Endothelial cell of umbilical vein (primary cell): ENCODE measurements around the gene KLC4. TPM values are rescaled to one million over a fixed set of nuclear protein-coding genes. Genes with fewer than 3 reads are reported as not detected.

Experiments used
- BruUV-seq: library from RNA; stranded (reverse); fragments of 400-500 nt; replicated peaks from 2 replicates; lab custom pipeline; 2021; lab: Mats Ljungman, UMichigan
- CTCF ChIA-PET: fragments of 300-600, 350-600 bp; sonication (Branson Sonifier 250); formaldehyde crosslinking; loops from one replicate; lab custom pipeline; 2021; ENCODE audit warnings: antibody characterized with exemption, inconsistent platforms; lab: Charles Lee
- POLR2A ChIA-PET: fragments of 300-600, 350-600 bp; sonication (Branson Sonifier 250); formaldehyde crosslinking; loops from one replicate; lab custom pipeline; 2021; ENCODE audit warnings: antibody characterized with exemption, inconsistent platforms; lab: Charles Lee
- DNase-seq: peaks from one replicate; pipeline ENCODE4 v3.0.0-alpha.2; 2011; ENCODE audit warnings: low read depth, low spot score
- FAIRE-seq: peaks from 2 replicates; lab custom pipeline; 2011; peaks lifted over from hg19 to GRCh38; lab: Jason Lieb, UNC
- H2AFZ ChIP-seq: 2 replicates; pipeline ENCODE4 v1.6.0; 2012; ENCODE audit warnings: low read depth, low read length, control low read depth, inconsistent platforms
- H3K27ac ChIP-seq: 2 replicates; pipeline ENCODE4 v1.5.1; 2011; ENCODE audit warnings: low read depth, mild to moderate bottlenecking, control low read depth, low read length, moderate library complexity; ENCODE audit not compliant: insufficient read depth
- H3K27me3 ChIP-seq, 2 experiments: 2 replicates each; pipeline versions ENCODE4 v1.6.0 to v1.6.1; 2011; ENCODE audit warnings: low read length in 2 of 2, mixed read lengths in 1 of 2; ENCODE audit not compliant: control insufficient read depth in 2 of 2, insufficient read depth in 2 of 2
- H3K36me3 ChIP-seq, 2 experiments: 2 replicates in 1 of 2; 3 replicates in 1 of 2; pipeline ENCODE4 v1.5.1; 2011; ENCODE audit warnings: low read length in 2 of 2, mild to moderate bottlenecking in 1 of 2, moderate library complexity in 1 of 2; ENCODE audit not compliant: control insufficient read depth in 2 of 2, insufficient read depth in 2 of 2; ENCODE audit errors: extremely low read depth in 1 of 2
- H3K4me1 ChIP-seq: 3 replicates; pipeline ENCODE4 v1.5.1; 2011; ENCODE audit warnings: mild to moderate bottlenecking, low read length; ENCODE audit not compliant: control insufficient read depth, insufficient read depth; ENCODE audit errors: extremely low read depth
- H3K4me2 ChIP-seq: 2 replicates; pipeline ENCODE4 v1.6.1; 2011; ENCODE audit warnings: low read length, control low read depth, mixed read lengths; ENCODE audit not compliant: insufficient read depth
- H3K4me3 ChIP-seq, 3 experiments: fragments of 200-600 bp in 1 of 3; sonication (generic), shearing (Covaris generic) in 1 of 3; replicated peaks in 1 of 3; 2 replicates each; pipeline ENCODE4 v1.5.1; 2011 to 2016; ENCODE audit warnings: control low read depth in 3 of 3, low read length in 3 of 3, mild to moderate bottlenecking in 2 of 3, inconsistent platforms in 1 of 3, low read depth in 1 of 3, moderate library complexity in 1 of 3; ENCODE audit not compliant: insufficient read depth in 1 of 3
- H3K79me2 ChIP-seq: 2 replicates; pipeline ENCODE4 v1.6.0; 2012; ENCODE audit warnings: low read length, inconsistent platforms; ENCODE audit not compliant: control insufficient read depth, insufficient read depth
- H3K9ac ChIP-seq: replicated peaks from 2 replicates; pipeline ENCODE3; 2011; ENCODE audit warnings: low read length, control low read depth; ENCODE audit not compliant: insufficient read depth; ENCODE audit errors: extremely low read depth
- H3K9me1 ChIP-seq: replicated peaks from 3 replicates; pipeline ENCODE4 v1.6.0; 2011; ENCODE audit warnings: mild to moderate bottlenecking, low read length; ENCODE audit not compliant: control insufficient read depth, insufficient read depth; ENCODE audit errors: extremely low read depth
- H3K9me3 ChIP-seq: replicated peaks from 2 replicates; pipeline ENCODE4 v1.5.1; 2012; ENCODE audit warnings: low read length, inconsistent platforms; ENCODE audit not compliant: control insufficient read depth, insufficient read depth
- H4K20me1 ChIP-seq: replicated peaks from 2 replicates; pipeline ENCODE3; 2011; ENCODE audit warnings: mild to moderate bottlenecking, low read length; ENCODE audit not compliant: control insufficient read depth, insufficient read depth; ENCODE audit errors: extremely low read depth
- EZH2 ChIP-seq: IDR thresholded peaks from 2 replicates; pipeline ENCODE4 v1.6.1; 2012; ENCODE audit warnings: borderline replicate concordance, low read depth, mild to moderate bottlenecking, moderate library complexity, low read length, inconsistent platforms; ENCODE audit not compliant: severe bottlenecking
- FOS ChIP-seq: IDR thresholded peaks from 2 replicates; pipeline ENCODE4 v1.6.1; 2011; ENCODE audit warnings: mild to moderate bottlenecking, low read length, moderate library complexity, borderline replicate concordance; ENCODE audit not compliant: insufficient read depth
- GATA2 ChIP-seq: IDR thresholded peaks from 2 replicates; pipeline ENCODE4 v1.7.0; 2011; ENCODE audit warnings: low read depth, mild to moderate bottlenecking, moderate library complexity, mixed read lengths, low read length; ENCODE audit not compliant: insufficient read length, insufficient read depth
- JUN ChIP-seq: IDR thresholded peaks from 2 replicates; pipeline ENCODE4 v1.6.1; 2011; ENCODE audit warnings: borderline replicate concordance, low read depth; ENCODE audit not compliant: insufficient read length, insufficient read depth
- MAX ChIP-seq: IDR thresholded peaks from 2 replicates; pipeline ENCODE4 v1.6.1; 2011; ENCODE audit not compliant: insufficient read depth, insufficient read length
- MYC ChIP-seq: IDR thresholded peaks from one replicate; pipeline ENCODE4 v1.6.1; 2011; ENCODE audit warnings: mild to moderate bottlenecking, low read depth, low read length
- POLR2A ChIP-seq: IDR thresholded peaks from 2 replicates; pipeline ENCODE4 v1.6.1; 2012; ENCODE audit warnings: low read depth, mild to moderate bottlenecking, control low read depth, low read length
- POLR2AphosphoS5 ChIP-seq: IDR thresholded peaks from 2 replicates; pipeline ENCODE4 v1.6.1; 2012; ENCODE audit warnings: low read depth, mild to moderate bottlenecking, control low read depth, low read length, moderate library complexity; ENCODE audit not compliant: insufficient read depth
- dilution Hi-C: fragments of 300-500 bp; cut with MboI; formaldehyde crosslinking; loops from one replicate; pipeline ENCODE4 v1.15.0; 2019; ENCODE audit warnings: low sequenced_read_pairs; ENCODE audit not compliant: extremely low pct_ligation_motif_present
- intact Hi-C: fragments of 100-400 bp; cut with micrococcal nuclease; formaldehyde crosslinking; loops from one replicate; pipeline ENCODE4 v1.10.0; 2022
- polyA plus RNA-seq, 4 experiments: library from polyadenylated mRNA; depleted of rRNA in 3 of 4; stranded (reverse) in 3 of 4; unstranded in 1 of 4; fragments of >200 nt; gene quantifications; 2 replicates each; pipeline versions ENCODE4 v1.2.1 to v1.2.3, GENCODE V29; 2011 to 2012; ENCODE audit warnings: missing spikeins in 1 of 4
- total RNA-seq: library from RNA; stranded (reverse); gene quantifications from 2 replicates; pipeline ENCODE4 v1.2.3, GENCODE V29; 2021
- TF ChIP-seq, protein P1 (sequence below), 2 donors: IDR thresholded peaks; 1 replicate in 1 of 2; 2 replicates in 1 of 2; pipeline ENCODE4 v1.5.1; 2011; ENCODE audit warnings: low read length in 2 of 2, mild to moderate bottlenecking in 2 of 2, moderate library complexity in 2 of 2, control low read depth in 1 of 2, inconsistent platforms in 1 of 2, low read depth in 1 of 2; ENCODE audit not compliant: insufficient read depth in 1 of 2; ENCODE audit errors: extremely low read depth in 1 of 2

The KLC4 gene
- total and polyA plus RNA-seq, 2 donors (not counting 3 experiments of a cell fraction or from before 2014, with no cell fraction given), result 17.7 to 26.8 TPM

- Histone ChIP-seq H3K79me2 (no peaks in the 10 kb centered on the region), H3K4me2 (no peak overlapping the region), H4K20me1 (peaks cover 2% of the 10 kb centered on the region), H2AFZ (no peak overlapping the region), H3K27me3 (peaks cover 0 to 2% of the 10 kb centered on the region in 2 experiments), H3K36me3 (no peaks in the 10 kb centered on the region), H3K9ac (no peak overlapping the region), H3K9me3 (no peaks in the 10 kb centered on the region), H3K4me1 (no peaks in the 10 kb centered on the region), H3K4me3 (no peak overlapping the region), H3K9me1 (no peaks in the 10 kb centered on the region), H3K27ac (no peak overlapping the region)
- TF ChIP-seq POLR2AphosphoS5 (no peak), FOS (no peak), GATA2 (no peak), EZH2 (no peak), MYC (no peak), MAX (no peak), POLR2A (no peak), JUN (no peak)
- TF ChIP-seq, protein P1, sequence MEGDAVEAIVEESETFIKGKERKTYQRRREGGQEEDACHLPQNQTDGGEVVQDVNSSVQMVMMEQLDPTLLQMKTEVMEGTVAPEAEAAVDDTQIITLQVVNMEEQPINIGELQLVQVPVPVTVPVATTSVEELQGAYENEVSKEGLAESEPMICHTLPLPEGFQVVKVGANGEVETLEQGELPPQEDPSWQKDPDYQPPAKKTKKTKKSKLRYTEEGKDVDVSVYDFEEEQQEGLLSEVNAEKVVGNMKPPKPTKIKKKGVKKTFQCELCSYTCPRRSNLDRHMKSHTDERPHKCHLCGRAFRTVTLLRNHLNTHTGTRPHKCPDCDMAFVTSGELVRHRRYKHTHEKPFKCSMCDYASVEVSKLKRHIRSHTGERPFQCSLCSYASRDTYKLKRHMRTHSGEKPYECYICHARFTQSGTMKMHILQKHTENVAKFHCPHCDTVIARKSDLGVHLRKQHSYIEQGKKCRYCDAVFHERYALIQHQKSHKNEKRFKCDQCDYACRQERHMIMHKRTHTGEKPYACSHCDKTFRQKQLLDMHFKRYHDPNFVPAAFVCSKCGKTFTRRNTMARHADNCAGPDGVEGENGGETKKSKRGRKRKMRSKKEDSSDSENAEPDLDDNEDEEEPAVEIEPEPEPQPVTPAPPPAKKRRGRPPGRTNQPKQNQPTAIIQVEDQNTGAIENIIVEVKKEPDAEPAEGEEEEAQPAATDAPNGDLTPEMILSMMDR (IDR thresholded peaks at IDR 0.05; ENCODE audit: extremely low read depth in 1 of 2, insufficient read depth in 1 of 2, low read depth in 1 of 2, low read length in 2 of 2), result no peak
- CTCF ChIA-PET, result interaction anchor here (2.0 kb wide), 1 partner anchor 44 kb away, joined by 5 read pairs; no protein-coding TSS in a partner anchor
- POLR2A ChIA-PET, result no interaction called here
- no TSS peak for BruUV-seq
- dilution Hi-C loops, result no loop called here
- intact Hi-C loops, result no loop called here
- FAIRE-seq (no peak), DNase-seq (no peak)
Observed at GRCh38 chr6:43086022-43086658, 26.7 kb downstream of the KLC4 start.
